ENCODE measurements around the gene EP400. TPM values are rescaled to one million over a fixed set of nuclear protein-coding genes. Genes with fewer than 3 reads are reported as not detected.

Gene EP400
- total RNA-seq, 4 donors from 2014 or later, result 12.6 to 28.0 (median 22.8) TPM

DNA sequence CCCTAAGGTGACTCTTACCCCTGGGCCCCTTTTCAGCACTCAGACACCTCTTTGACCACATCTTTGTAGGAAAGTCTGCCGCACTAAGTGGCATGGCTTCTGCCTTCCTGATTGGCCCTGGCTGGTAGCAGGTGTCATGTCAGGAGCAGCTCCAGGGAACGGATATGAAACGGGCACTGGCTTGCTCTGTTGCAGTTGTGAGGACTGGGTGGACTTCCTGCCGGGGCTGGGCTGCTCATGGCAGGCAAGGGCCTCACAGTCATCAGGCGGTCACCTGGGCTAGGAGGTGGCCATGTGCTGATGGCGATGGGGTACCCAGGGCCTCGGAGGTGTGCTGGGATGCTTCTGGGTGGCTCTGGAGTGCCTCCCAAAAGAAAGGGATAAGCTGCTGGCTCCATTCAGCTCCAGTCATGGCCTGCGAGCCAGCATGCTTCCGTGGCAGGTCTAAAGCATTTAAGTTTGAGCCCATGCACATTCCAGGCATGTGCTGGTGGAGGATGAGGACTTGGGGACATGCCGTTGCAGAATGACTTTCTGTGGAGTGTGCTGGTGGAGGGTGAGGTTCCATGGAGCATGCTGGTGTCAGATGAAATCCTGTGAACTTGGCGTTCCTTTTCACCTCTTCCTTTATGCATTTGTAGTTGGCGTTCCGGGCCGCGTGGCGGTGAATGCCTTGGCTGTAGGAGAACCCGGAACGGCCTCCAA, 77.2 kb downstream of the EP400 start:
- Histone ChIP-seq H3K4me1 (no peaks in the 10 kb centered on the region), H3K27ac (no peak overlapping the region), H3K4me3 (no peak overlapping the region), H3K27me3 (no peaks in the 10 kb centered on the region), H3K9me3 (no peaks in the 10 kb centered on the region), H3K36me3 (peaks cover 0 to 100% of the 10 kb centered on the region in 2 donors)
- ATAC-seq, result no peak
- WGBS, 2 donors (ENCODE audit: low coverage in 1 of 2), result 60 to 100% methylated on average over 1 to 4 of the region's 18 CpGs
- TF ChIP-seq, protein P1, sequence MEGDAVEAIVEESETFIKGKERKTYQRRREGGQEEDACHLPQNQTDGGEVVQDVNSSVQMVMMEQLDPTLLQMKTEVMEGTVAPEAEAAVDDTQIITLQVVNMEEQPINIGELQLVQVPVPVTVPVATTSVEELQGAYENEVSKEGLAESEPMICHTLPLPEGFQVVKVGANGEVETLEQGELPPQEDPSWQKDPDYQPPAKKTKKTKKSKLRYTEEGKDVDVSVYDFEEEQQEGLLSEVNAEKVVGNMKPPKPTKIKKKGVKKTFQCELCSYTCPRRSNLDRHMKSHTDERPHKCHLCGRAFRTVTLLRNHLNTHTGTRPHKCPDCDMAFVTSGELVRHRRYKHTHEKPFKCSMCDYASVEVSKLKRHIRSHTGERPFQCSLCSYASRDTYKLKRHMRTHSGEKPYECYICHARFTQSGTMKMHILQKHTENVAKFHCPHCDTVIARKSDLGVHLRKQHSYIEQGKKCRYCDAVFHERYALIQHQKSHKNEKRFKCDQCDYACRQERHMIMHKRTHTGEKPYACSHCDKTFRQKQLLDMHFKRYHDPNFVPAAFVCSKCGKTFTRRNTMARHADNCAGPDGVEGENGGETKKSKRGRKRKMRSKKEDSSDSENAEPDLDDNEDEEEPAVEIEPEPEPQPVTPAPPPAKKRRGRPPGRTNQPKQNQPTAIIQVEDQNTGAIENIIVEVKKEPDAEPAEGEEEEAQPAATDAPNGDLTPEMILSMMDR (IDR thresholded peaks at IDR 0.05), result no peak
- no peak for TF ChIP-seq POLR2A (IDR thresholded peaks at IDR 0.05)
- TF ChIP-seq EP300 (IDR thresholded peaks at IDR 0.05), result no peak
- TF ChIP-seq POLR2AphosphoS5 (IDR thresholded peaks at IDR 0.05), result no peak

DNA sequence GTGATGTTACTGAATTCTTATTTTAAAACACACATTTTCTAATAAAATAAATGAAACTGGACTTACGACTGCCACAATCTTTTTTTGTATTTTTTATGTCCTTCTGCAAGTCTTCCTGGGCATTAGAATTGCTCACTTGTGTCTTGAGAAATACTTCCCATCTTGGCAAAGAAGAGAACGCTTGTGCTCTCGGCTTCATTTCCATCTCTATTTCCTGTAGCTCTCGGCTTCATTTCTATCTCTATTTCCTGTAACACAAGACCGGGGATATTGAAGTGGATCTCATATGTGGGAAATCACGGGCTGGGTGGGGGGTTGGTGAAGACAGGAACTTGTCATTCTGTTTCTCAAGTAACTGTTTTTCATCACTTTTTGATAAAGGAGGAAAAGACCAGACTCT, 77.9 kb downstream of the EP400 start:
- TF ChIP-seq, protein P1 (IDR thresholded peaks at IDR 0.05), result no peak
- no peak for TF ChIP-seq EP300 (IDR thresholded peaks at IDR 0.05)
- Histone ChIP-seq H3K27ac (no peak overlapping the region), H3K27me3 (no peaks in the 10 kb centered on the region), H3K36me3 (peaks cover 0 to 100% of the 10 kb centered on the region in 2 donors), H3K9me3 (no peaks in the 10 kb centered on the region), H3K4me1 (no peaks in the 10 kb centered on the region), H3K4me3 (no peak overlapping the region)
- no peak for ATAC-seq
- WGBS, 2 donors (ENCODE audit: low coverage in 1 of 2), result 76 to 89% methylated on average over 6 of the region's 6 CpGs

DNA sequence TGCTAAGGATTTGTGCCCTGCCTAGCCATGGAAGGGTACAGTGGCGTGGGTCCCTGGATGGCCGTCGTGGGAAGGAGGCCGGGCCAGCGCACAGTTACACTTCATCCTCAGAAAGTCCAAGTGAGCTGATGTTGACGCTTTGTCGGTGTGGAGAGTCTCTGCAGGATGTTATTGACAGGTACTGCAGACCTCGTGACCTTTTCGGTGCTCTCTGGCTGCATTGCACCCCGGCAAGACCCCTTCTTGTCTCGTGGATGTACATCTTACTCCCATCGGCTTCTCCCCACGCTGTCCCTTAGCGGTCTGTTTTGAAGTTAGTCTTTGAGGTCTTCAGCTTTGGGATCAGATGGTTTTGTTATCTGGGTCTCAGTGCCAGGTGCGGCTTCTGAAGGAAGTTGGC, 78.4 kb downstream of the EP400 start:
- WGBS, 2 donors (ENCODE audit: low coverage in 1 of 2), result 88% methylated on average over 7 of the region's 15 CpGs; no CpG with 5 or more reads in 1 of the 2 donors
- Histone ChIP-seq H3K36me3 (peaks cover 0 to 100% of the 10 kb centered on the region in 2 donors), H3K4me3 (no peak overlapping the region), H3K9me3 (no peaks in the 10 kb centered on the region), H3K27me3 (no peaks in the 10 kb centered on the region), H3K4me1 (no peaks in the 10 kb centered on the region), H3K27ac (no peak overlapping the region)
- no peak for TF ChIP-seq EP300 (IDR thresholded peaks at IDR 0.05)
- TF ChIP-seq POLR2A (IDR thresholded peaks at IDR 0.05), result no peak
- TF ChIP-seq, protein P1 (IDR thresholded peaks at IDR 0.05), result no peak
- no peak for TF ChIP-seq POLR2AphosphoS5 (IDR thresholded peaks at IDR 0.05)
- ATAC-seq, result no peak

DNA sequence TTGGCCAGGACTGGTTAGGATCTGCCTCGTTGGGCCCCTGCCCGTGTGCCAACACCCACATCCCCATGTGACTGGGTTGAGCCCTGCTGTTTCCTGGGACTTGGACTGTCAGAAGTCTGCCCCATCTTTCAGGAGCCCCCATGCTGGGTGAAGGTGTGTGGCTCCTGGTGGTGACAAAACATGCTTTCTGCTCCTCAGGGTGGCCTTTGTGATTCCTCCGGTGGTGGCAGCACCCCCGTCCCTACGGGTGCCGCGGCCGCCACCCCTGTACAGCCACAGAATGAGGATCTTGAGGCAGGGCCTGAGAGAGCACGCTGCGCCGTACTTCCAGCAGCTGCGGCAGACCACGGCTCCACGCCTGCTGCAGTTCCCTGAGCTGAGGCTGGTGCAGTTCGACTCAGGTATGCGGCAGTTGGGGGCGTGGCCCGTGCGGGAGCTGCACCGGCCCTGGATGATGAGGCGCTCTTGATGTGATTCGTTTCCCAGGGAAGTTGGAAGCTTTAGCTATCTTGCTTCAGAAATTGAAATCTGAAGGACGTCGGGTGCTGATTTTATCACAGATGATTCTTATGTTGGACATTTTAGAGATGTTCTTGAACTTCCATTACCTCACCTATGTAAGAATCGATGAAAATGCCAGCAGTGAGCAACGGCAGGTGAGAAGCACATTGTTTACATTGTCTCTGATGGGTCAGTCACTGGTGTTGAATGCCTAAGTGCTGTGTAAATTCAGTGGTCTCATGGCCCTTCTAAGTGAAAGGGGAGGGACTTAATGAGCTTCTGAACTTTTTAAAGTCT, 80.0 kb downstream of the EP400 start:
- Histone ChIP-seq H3K4me1 (no peaks in the 10 kb centered on the region), H3K9me3 (no peaks in the 10 kb centered on the region), H3K4me3 (no peak overlapping the region), H3K27ac (no peak overlapping the region), H3K36me3 (peaks cover 0 to 100% of the 10 kb centered on the region in 2 donors), H3K27me3 (no peaks in the 10 kb centered on the region)
- 81% methylated on average over 11 of the region's 26 CpGs; no CpG with 5 or more reads in 1 of the 2 donors for WGBS, 2 donors (ENCODE audit: low coverage in 1 of 2)
- no peak for ATAC-seq
- TF ChIP-seq POLR2A (IDR thresholded peaks at IDR 0.05), result no peak
- TF ChIP-seq, protein P1 (IDR thresholded peaks at IDR 0.05), result no peak
- no peak for TF ChIP-seq POLR2AphosphoS5 (IDR thresholded peaks at IDR 0.05)
- no peak for TF ChIP-seq EP300 (IDR thresholded peaks at IDR 0.05)

Data from gastroesophageal sphincter (tissue), 4 donors.